CD4-positive, alpha-beta memory T cell (primary cell): ENCODE results near the gene DAAM1. TPM values are rescaled to one million over a fixed set of nuclear protein-coding genes. Genes with fewer than 3 reads are reported as not detected.

Experiments used
- CTCF ChIA-PET: fragments of 350-600 bp; sonication (Branson Sonifier 250); formaldehyde crosslinking; loops from one replicate; lab custom pipeline; 2021; ENCODE audit warnings: inconsistent platforms; ENCODE audit not compliant: partially characterized antibody; lab: Charles Lee
- POLR2A ChIA-PET: fragments of 350-600 bp; sonication (Branson Sonifier 250); formaldehyde crosslinking; loops from one replicate; lab custom pipeline; 2021; ENCODE audit not compliant: partially characterized antibody; lab: Charles Lee
- DNase-seq, 5 donors: peaks; one replicate each; pipeline versions ENCODE4 v3.0.0 to v3.0.0-alpha.2; 2020 to 2022; ENCODE audit warnings: mixed read lengths in 1 of 5
- H3K27ac ChIP-seq: one replicate; pipeline ENCODE4 v1.7.0; 2013; ENCODE audit warnings: low read depth, low read length
- H3K27me3 ChIP-seq: 2 replicates; pipeline ENCODE4 v1.7.0; 2013; ENCODE audit warnings: mild to moderate bottlenecking, low read length, moderate library complexity; ENCODE audit not compliant: insufficient read depth
- H3K36me3 ChIP-seq: 2 replicates; pipeline ENCODE4 v1.7.0; 2013; ENCODE audit warnings: mild to moderate bottlenecking, low read length, moderate library complexity; ENCODE audit not compliant: insufficient read depth
- H3K4me1 ChIP-seq: 2 replicates; pipeline ENCODE4 v1.7.0; 2013; ENCODE audit warnings: mild to moderate bottlenecking, low read length, moderate library complexity; ENCODE audit not compliant: insufficient read depth
- H3K4me3 ChIP-seq, 2 donors: one replicate each; pipeline ENCODE4 v1.7.0; 2013; ENCODE audit warnings: low read length in 2 of 2, mild to moderate bottlenecking in 1 of 2
- H3K9me3 ChIP-seq, 2 donors: one replicate each; pipeline ENCODE4 v1.7.0; 2013; ENCODE audit warnings: low read length in 2 of 2, control low read depth in 1 of 2; ENCODE audit not compliant: control insufficient read depth in 1 of 2
- H3K27ac Mint-ChIP-seq, 7 donors: one replicate each; pipeline ENCODE4 v1.8.0; 2020 to 2021; ENCODE audit warnings: mixed read lengths in 7 of 7, mild to moderate bottlenecking in 6 of 7, inconsistent platforms in 3 of 7, moderate library complexity in 3 of 7
- H3K27me3 Mint-ChIP-seq, 2 donors: one replicate each; pipeline ENCODE4 v1.8.0; 2020 to 2021; ENCODE audit warnings: mixed read lengths in 2 of 2
- H3K36me3 Mint-ChIP-seq, 2 donors: one replicate each; pipeline ENCODE4 v1.8.0; 2020 to 2021; ENCODE audit warnings: mixed read lengths in 2 of 2, inconsistent platforms in 1 of 2, mild to moderate bottlenecking in 1 of 2
- H3K4me1 Mint-ChIP-seq, 4 donors: one replicate each; pipeline ENCODE4 v1.8.0; 2020 to 2021; ENCODE audit warnings: mixed read lengths in 4 of 4, mild to moderate bottlenecking in 1 of 4
- H3K4me3 Mint-ChIP-seq, 8 donors: one replicate each; pipeline ENCODE4 v1.8.0; 2020 to 2021; ENCODE audit warnings: mixed read lengths in 8 of 8, mild to moderate bottlenecking in 7 of 8, moderate library complexity in 6 of 8, inconsistent platforms in 3 of 8
- H3K9me3 Mint-ChIP-seq, 8 donors: one replicate each; pipeline ENCODE4 v1.8.0; 2020 to 2021; ENCODE audit warnings: mixed read lengths in 8 of 8, mild to moderate bottlenecking in 5 of 8, inconsistent platforms in 3 of 8, moderate library complexity in 1 of 8
- intact Hi-C: fragments of 100-400 bp; cut with micrococcal nuclease; formaldehyde crosslinking; loops from one replicate; pipeline ENCODE4 v1.15.1; 2023
- polyA plus RNA-seq, 2 donors: library from polyadenylated mRNA; unstranded; fragments of 300-500 nt; fragmentation: Illumina TruSeq; gene quantifications; one replicate each; pipeline ENCODE4 v1.2.3, GENCODE V29; 2021
- total RNA-seq, 2 experiments: library from RNA; stranded (reverse); gene quantifications; one replicate each; pipeline ENCODE4 v1.2.3, GENCODE V29; 2021

DAAM1 gene
- total and polyA plus RNA-seq, 4 experiments from 2014 or later: 5.4 to 25.6 (median 20.0) TPM

DNA sequence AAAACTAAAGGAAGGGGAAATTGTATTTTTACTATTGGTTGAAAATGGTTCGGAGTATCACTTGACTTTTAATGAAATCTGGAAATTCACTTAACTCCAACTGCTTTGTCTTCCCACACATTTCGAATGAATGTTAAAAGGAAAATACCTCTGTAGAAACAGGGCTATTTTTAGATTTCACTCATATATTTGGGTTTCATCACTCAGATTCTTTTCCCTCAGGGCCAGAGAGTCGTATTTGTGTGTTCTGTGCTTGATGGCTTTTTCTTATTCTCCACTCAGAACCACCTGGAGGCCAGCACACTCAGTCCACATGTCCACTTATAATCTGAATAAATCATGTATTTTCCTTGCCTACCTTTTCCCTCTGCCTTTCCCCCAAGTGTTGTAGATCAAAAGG lies 40.0 kb downstream of the DAAM1 start:
- H3K4me3 Mint-ChIP-seq: no peak overlapping the region
- Histone ChIP-seq H3K27ac (no peak overlapping the region), H3K4me3 (no peak overlapping the region), H3K27me3 (no peaks in the 10 kb centered on the region), H3K9me3 (no peaks in the 10 kb centered on the region), H3K36me3 (no peaks in the 10 kb centered on the region), H3K4me1 (peaks cover 15% of the 10 kb centered on the region)
- ChIA-PET CTCF (no interaction called here), POLR2A (no interaction called here)
- intact Hi-C loops: no loop called here
- no peaks in the 10 kb centered on the region for H3K27me3 Mint-ChIP-seq
- H3K4me1 Mint-ChIP-seq: peaks cover 23 to 29% (median 25%) of the 10 kb centered on the region in 4 donors
- H3K9me3 Mint-ChIP-seq: peaks cover 0 to 3% (median 0%) of the 10 kb centered on the region in 8 donors
- peaks cover 0 to 4% of the 10 kb centered on the region in 2 donors for H3K36me3 Mint-ChIP-seq
- H3K27ac Mint-ChIP-seq: peak overlapping the region in 1 of 7 donors; percentile 10
- DNase-seq: no peak

DNA sequence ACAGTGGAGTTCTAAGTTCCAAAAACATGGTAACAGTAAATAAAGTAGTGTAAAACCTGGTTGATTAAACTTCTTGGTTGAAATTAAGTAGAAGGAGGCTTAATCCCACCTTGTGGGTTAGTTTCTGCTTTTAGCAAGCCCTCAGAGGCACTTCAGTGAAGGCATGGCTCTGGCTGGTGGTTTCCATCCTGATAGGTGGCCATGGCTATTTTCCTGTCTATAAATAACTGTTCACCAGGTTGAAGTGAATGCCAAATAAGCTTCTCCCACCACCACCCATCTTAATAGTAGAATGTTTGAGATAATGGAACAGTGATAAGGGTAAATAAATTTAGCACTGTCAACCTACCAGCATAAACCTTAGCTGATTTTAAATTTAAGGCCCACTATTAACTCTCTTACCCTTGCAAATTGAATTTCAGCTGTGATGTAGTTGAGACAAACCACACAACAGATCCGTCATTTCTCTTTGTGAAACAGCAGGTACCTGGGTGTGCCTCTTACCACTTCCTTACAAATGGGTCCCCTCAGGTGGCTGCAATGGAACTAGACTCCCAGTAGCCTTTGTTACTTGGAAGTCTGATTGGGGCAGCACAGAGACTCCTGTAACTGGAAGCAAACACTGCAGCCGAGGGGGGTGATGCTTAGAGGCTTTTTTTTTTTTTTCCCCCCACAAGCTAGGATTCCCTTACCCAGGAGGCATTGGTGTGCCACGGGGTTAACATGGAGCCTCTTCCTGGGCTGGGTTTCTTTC lies 41.4 kb downstream of the DAAM1 start:
- H3K4me3 Mint-ChIP-seq: peak overlapping the region in 6 of 8 donors; percentile 5 to 53 (median 38)

DNA sequence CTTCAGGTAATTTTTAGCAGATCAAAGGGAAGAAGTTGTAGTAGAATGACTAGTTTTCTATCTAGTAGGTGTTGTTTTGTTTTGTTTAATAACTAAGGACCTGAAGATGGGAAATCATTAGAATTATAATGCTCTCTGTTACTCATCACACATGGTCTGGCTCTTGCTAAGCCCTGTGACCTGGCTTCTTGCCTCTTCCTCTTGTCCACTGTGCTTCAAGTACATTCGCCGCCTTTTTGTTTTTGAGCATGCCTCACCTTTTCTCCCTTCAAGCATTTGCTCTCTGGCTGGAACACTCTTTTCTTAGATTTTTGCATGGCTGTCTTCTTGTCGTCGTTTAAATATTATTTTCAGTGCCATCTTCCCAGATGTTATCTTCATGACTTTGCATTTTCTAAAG lies 47.7 kb downstream of the DAAM1 start:
- Mint-ChIP-seq H3K36me3 (no peaks in the 10 kb centered on the region), H3K27ac (no peak overlapping the region), H3K4me1 (peaks cover 5 to 14% (median 12%) of the 10 kb centered on the region in 4 donors), H3K4me3 (no peak overlapping the region), H3K27me3 (no peaks in the 10 kb centered on the region), H3K9me3 (peaks cover 0 to 3% (median 0%) of the 10 kb centered on the region in 8 donors)
- no peaks in the 10 kb centered on the region for H3K36me3 ChIP-seq
- ChIA-PET POLR2A (interaction anchor here (1.0 kb wide), 1 partner anchor 48 kb away, joined by 3 read pairs; the partner anchor contains the start of gene DAAM1), CTCF (no interaction called here)
- no peak overlapping the region for H3K27ac ChIP-seq
- intact Hi-C loops: no loop called here
- DNase-seq: no peak
- H3K4me1 ChIP-seq: no peaks in the 10 kb centered on the region
- H3K9me3 ChIP-seq: no peaks in the 10 kb centered on the region
- no peak overlapping the region for H3K4me3 ChIP-seq
- H3K27me3 ChIP-seq: no peaks in the 10 kb centered on the region

More for the DNA sequence above, 41.4 kb downstream of the DAAM1 start:
- Histone ChIP-seq H3K9me3 (no peaks in the 10 kb centered on the region), H3K27ac (no peak overlapping the region), H3K4me1 (peaks cover 15% of the 10 kb centered on the region), H3K27me3 (no peaks in the 10 kb centered on the region), H3K4me3 (no peak overlapping the region), H3K36me3 (no peaks in the 10 kb centered on the region)
- Mint-ChIP-seq H3K27ac (peak overlapping the region in 6 of 7 donors; percentile 25 to 86 (median 51)), H3K9me3 (peaks cover 0 to 3% (median 0%) of the 10 kb centered on the region in 8 donors), H3K4me1 (peaks cover 20 to 35% (median 29%) of the 10 kb centered on the region in 4 donors), H3K36me3 (no peaks in the 10 kb centered on the region), H3K27me3 (no peaks in the 10 kb centered on the region)
- ChIA-PET POLR2A (interaction anchor here (1.0 kb wide), 1 partner anchor 42 kb away, joined by 3 read pairs; no protein-coding TSS in a partner anchor), CTCF (interaction anchor here (1.3 kb wide), 1 partner anchor 347 kb away, joined by 3 read pairs; no protein-coding TSS in a partner anchor)
- DNase-seq: peak in 4 of 5 donors; percentile 3 to 30 (median 25)
- intact Hi-C loops: no loop called here

DNA sequence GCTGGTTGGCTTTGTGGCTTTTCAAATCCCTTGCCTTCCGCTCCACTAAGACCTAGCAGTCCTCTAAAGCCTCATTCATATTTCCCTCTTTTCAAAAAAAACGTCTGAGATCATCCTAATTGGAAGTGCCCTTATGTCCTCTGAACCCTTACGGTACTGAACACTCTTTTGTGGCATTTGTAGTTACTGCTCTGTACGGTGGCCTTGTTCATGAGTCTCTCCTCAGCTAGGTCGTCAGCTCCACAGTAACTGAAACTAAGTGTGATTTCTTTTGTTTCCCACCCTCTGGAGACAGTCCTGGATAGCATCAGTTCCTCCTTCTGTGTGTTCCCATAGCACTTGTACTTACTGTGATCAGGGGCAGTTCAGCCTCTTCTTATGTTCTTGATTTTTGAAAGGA lies 49.7 kb downstream of the DAAM1 start:
- H3K27ac ChIP-seq: no peak overlapping the region
- H3K9me3 ChIP-seq: no peaks in the 10 kb centered on the region
- H3K27ac Mint-ChIP-seq: no peak overlapping the region
- no peaks in the 10 kb centered on the region for H3K27me3 ChIP-seq
- CTCF ChIA-PET: no interaction called here
- H3K27me3 Mint-ChIP-seq: no peaks in the 10 kb centered on the region
- no peak overlapping the region for H3K4me3 Mint-ChIP-seq
- intact Hi-C loops: no loop called here
- peaks cover 5 to 14% (median 9%) of the 10 kb centered on the region in 4 donors for H3K4me1 Mint-ChIP-seq
- DNase-seq: no peak
- POLR2A ChIA-PET: no interaction called here
- peaks cover 0 to 6% of the 10 kb centered on the region in 2 donors for H3K36me3 Mint-ChIP-seq
- no peaks in the 10 kb centered on the region for H3K4me1 ChIP-seq
- no peaks in the 10 kb centered on the region for H3K36me3 ChIP-seq
- H3K9me3 Mint-ChIP-seq: peaks cover 0 to 2% (median 0%) of the 10 kb centered on the region in 8 donors
- no peak overlapping the region for H3K4me3 ChIP-seq

DNA sequence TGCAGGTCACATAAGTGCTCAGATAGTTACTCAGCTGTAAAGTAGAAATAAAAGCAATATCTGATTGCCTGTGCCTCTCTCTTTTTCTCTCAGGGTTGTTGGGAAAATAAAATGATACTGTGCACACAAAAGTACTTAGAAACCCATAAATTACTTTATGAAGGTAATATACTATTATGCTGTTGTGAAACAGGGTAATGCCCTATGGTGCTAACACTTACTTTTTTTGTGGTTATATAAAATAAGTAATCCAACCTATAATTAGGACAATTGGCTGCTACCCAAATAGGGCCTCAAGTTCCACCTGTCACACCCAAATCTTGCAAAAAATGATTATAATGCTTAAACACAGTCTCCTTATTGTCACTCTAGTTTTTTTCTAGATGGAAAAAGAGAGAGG lies 50.6 kb downstream of the DAAM1 start:
- Mint-ChIP-seq H3K9me3 (peaks cover 0 to 2% (median 0%) of the 10 kb centered on the region in 8 donors), H3K4me1 (peaks cover 6 to 14% (median 9%) of the 10 kb centered on the region in 4 donors), H3K36me3 (peaks cover 0 to 14% of the 10 kb centered on the region in 2 donors), H3K4me3 (no peak overlapping the region), H3K27ac (no peak overlapping the region), H3K27me3 (no peaks in the 10 kb centered on the region)
- DNase-seq: no peak
- intact Hi-C loops: no loop called here
- no peaks in the 10 kb centered on the region for H3K4me1 ChIP-seq
- no peaks in the 10 kb centered on the region for H3K9me3 ChIP-seq
- H3K4me3 ChIP-seq: no peak overlapping the region
- no peak overlapping the region for H3K27ac ChIP-seq
- POLR2A ChIA-PET: no interaction called here
- no peaks in the 10 kb centered on the region for H3K36me3 ChIP-seq
- no peaks in the 10 kb centered on the region for H3K27me3 ChIP-seq
- CTCF ChIA-PET: no interaction called here

DNA sequence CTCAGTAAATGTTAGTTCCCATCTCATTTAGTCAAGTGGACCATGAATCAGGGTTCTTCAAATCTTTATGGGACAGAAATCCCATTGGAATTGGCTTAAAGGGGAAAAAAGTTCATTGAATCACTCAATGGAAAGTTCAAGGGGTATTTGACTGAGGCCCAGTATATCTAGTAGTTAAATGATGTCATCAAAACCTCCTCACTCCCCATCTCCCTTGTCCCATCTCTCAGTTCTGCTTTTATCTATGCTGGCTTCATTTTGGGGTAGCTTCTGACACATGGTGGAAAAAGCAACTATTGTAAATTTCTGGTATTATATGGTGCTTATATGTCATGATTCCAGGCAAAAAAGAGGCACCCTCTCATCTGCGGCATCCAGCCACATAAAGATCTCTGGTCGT lies 51.9 kb downstream of the DAAM1 start:
- DNase-seq: no peak
- intact Hi-C loops: no loop called here
- Mint-ChIP-seq H3K9me3 (peaks cover 0 to 2% (median 0%) of the 10 kb centered on the region in 8 donors), H3K27me3 (no peaks in the 10 kb centered on the region), H3K36me3 (peaks cover 0 to 15% of the 10 kb centered on the region in 2 donors), H3K4me3 (no peak overlapping the region), H3K27ac (no peak overlapping the region), H3K4me1 (peaks cover 7 to 20% (median 13%) of the 10 kb centered on the region in 4 donors)
- Histone ChIP-seq H3K27ac (no peak overlapping the region), H3K9me3 (no peaks in the 10 kb centered on the region), H3K36me3 (no peaks in the 10 kb centered on the region), H3K4me1 (no peaks in the 10 kb centered on the region), H3K4me3 (no peak overlapping the region), H3K27me3 (no peaks in the 10 kb centered on the region)
- CTCF ChIA-PET: no interaction called here
- POLR2A ChIA-PET: no interaction called here

DNA sequence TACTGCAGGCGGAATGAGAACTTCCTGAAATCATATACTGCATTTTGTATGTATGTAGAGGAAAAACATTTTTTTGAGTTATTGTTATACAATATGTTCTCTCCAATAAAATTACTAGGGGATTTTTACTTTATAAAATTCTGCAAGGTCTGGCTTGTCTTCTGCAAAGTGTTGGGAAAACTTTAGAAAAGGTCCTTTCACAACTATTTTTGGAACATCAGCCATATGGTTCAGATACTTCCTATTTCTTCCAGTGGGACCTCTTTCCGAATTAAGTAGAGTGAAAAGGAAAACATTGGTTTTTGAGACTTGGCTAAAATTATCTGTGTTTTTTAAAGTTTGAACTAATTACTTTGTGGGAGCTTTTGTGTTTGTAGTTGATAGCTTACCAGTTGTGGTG lies 52.7 kb downstream of the DAAM1 start:
- CTCF ChIA-PET: no interaction called here
- no peaks in the 10 kb centered on the region for H3K36me3 ChIP-seq
- intact Hi-C loops: no loop called here
- no peak overlapping the region for H3K4me3 ChIP-seq
- H3K27me3 ChIP-seq: no peaks in the 10 kb centered on the region
- Mint-ChIP-seq H3K27ac (no peak overlapping the region), H3K27me3 (no peaks in the 10 kb centered on the region), H3K9me3 (peaks cover 0 to 2% (median 0%) of the 10 kb centered on the region in 8 donors), H3K4me3 (no peak overlapping the region), H3K36me3 (peaks cover 0 to 15% of the 10 kb centered on the region in 2 donors), H3K4me1 (peaks cover 7 to 24% (median 14%) of the 10 kb centered on the region in 4 donors)
- no peak overlapping the region for H3K27ac ChIP-seq
- H3K9me3 ChIP-seq: no peaks in the 10 kb centered on the region
- no peaks in the 10 kb centered on the region for H3K4me1 ChIP-seq
- POLR2A ChIA-PET: no interaction called here
- no peak for DNase-seq
